K562 (cell line): ENCODE data around the gene GLDN. TPM values are rescaled to one million over a fixed set of nuclear protein-coding genes. Genes with fewer than 3 reads are reported as not detected.

Experiments
- ATAC-seq: fragments of 200-7000 bp; cut with Tn5 transposase; 3 replicates; pipeline ENCODE4 v1.9.1; 2020; ENCODE audit warnings: moderate library complexity
- BruUV-seq: library from RNA; stranded (reverse); fragments of 400-500 nt; replicated peaks from 2 replicates; lab custom pipeline; 2021; lab: Mats Ljungman, UMichigan
- CTCF ChIA-PET: fragments of 300-600 bp; formaldehyde crosslinking; extraction: SDS; loops from one replicate; lab custom pipeline; 2021; ENCODE audit warnings: low intra/inter-chr PET ratio; lab: Yijun Ruan, JAX
- POLR2A ChIA-PET: fragments of 300-600, 350-650 bp; sonication (Branson Sonifier 250); formaldehyde crosslinking; extraction: SDS; loops from one replicate; lab custom pipeline; 2021; ENCODE audit warnings: antibody characterized with exemption, inconsistent platforms; lab: Yijun Ruan, JAX
- DNase-seq, 4 experiments: peaks; one replicate each; pipeline versions ENCODE4 v3.0.0 to v3.0.0-alpha.2; 2011 to 2018; ENCODE audit warnings: low spot score in 3 of 4, mixed read lengths in 3 of 4; ENCODE audit errors: extremely low read depth in 1 of 4
- FAIRE-seq: peaks from 2 replicates; lab custom pipeline; 2011; peaks lifted over from hg19 to GRCh38; lab: Jason Lieb, UNC
- H2AFZ ChIP-seq: 2 replicates; pipeline ENCODE4 v1.6.0; 2011; ENCODE audit warnings: low read depth, low read length, control low read depth, inconsistent platforms
- H3K27ac ChIP-seq: fragments of 200-600 bp; 3 replicates; pipeline ENCODE4 v1.8.0; 2011; ENCODE audit warnings: low read depth, mild to moderate bottlenecking, control low read depth, inconsistent platforms, low read length, moderate library complexity, mixed read lengths; ENCODE audit errors: extremely low read depth
- H3K27me3 ChIP-seq, 2 experiments: fragments of 300-600 bp in 1 of 2; 2 replicates in 1 of 2; 3 replicates in 1 of 2; pipeline versions ENCODE4 v1.6.0 to v1.8.0; 2011; ENCODE audit warnings: inconsistent platforms in 2 of 2, low read length in 2 of 2, mild to moderate bottlenecking in 1 of 2, mixed read lengths in 1 of 2, moderate library complexity in 1 of 2; ENCODE audit not compliant: control insufficient read depth in 2 of 2, insufficient read depth in 2 of 2
- H3K36me3 ChIP-seq: fragments of 300-600 bp; 3 replicates; pipeline ENCODE4 v1.8.0; 2011; ENCODE audit warnings: mild to moderate bottlenecking, low read length, inconsistent platforms; ENCODE audit not compliant: control insufficient read depth, insufficient read depth
- H3K4me1 ChIP-seq, 2 experiments: fragments of 200-600 bp in 1 of 2; replicated peaks in 1 of 2; 2 replicates in 1 of 2; 3 replicates in 1 of 2; pipeline versions ENCODE4 v1.5.1 to v1.8.0; 2011; ENCODE audit warnings: inconsistent platforms in 2 of 2, low read length in 2 of 2, mild to moderate bottlenecking in 1 of 2, mixed read lengths in 1 of 2, moderate library complexity in 1 of 2; ENCODE audit not compliant: control insufficient read depth in 2 of 2, insufficient read depth in 2 of 2
- H3K4me2 ChIP-seq: 2 replicates; pipeline ENCODE4 v1.6.1; 2011; ENCODE audit warnings: low read length, control low read depth, inconsistent platforms, mixed read lengths; ENCODE audit not compliant: insufficient read depth
- H3K4me3 ChIP-seq: fragments of 200-600 bp; sonication (generic), shearing (Covaris generic); 2 replicates; pipeline ENCODE4 v1.5.1; 2016; ENCODE audit warnings: control low read depth, inconsistent platforms
- H3K79me2 ChIP-seq: fragments of 200-600 bp; 3 replicates; pipeline ENCODE4 v1.8.0; 2011; ENCODE audit warnings: low read length, inconsistent platforms; ENCODE audit not compliant: control insufficient read depth, insufficient read depth
- H3K9ac ChIP-seq, 2 experiments: 2 replicates each; pipeline versions ENCODE4 v1.6.0 to v1.6.1; 2011; ENCODE audit warnings: low read depth in 2 of 2, low read length in 2 of 2, control low read depth in 1 of 2, inconsistent platforms in 1 of 2, mild to moderate bottlenecking in 1 of 2, mixed read lengths in 1 of 2; ENCODE audit not compliant: insufficient read depth in 1 of 2
- H3K9me1 ChIP-seq: one replicate; pipeline ENCODE4 v1.6.0; 2011; ENCODE audit warnings: inconsistent platforms, mild to moderate bottlenecking, low read length, moderate library complexity; ENCODE audit not compliant: control insufficient read depth, insufficient read depth
- H3K9me3 ChIP-seq: replicated peaks from 2 replicates; pipeline ENCODE4 v1.5.1; 2011; ENCODE audit warnings: low read depth, low read length, inconsistent platforms; ENCODE audit not compliant: control insufficient read depth, insufficient read depth
- H4K20me1 ChIP-seq: replicated peaks from 2 replicates; pipeline ENCODE4 v1.6.1; 2011; ENCODE audit warnings: low read length, inconsistent platforms, mixed read lengths; ENCODE audit not compliant: control insufficient read depth, insufficient read depth
- ATF1 ChIP-seq, 2 experiments: fragments of 450-650 bp in 1 of 2; IDR thresholded peaks; 2 replicates each; pipeline ENCODE4 v1.6.1; 2016; ENCODE audit warnings: missing compliant biosample characterization in 1 of 2, missing genetic modification characterization in 1 of 2
- CEBPG ChIP-seq, 3 experiments: fragments of 200-800 bp in 1 of 3; sonication (Bioruptor generic) in 1 of 3; sonication (generic) in 1 of 3; formaldehyde crosslinking in 1 of 3; IDR thresholded peaks in 2 of 3; conservative IDR thresholded peaks in 1 of 3; 2 replicates each; pipeline versions ENCODE4 v1.6.1 to v1.8.0; 2016 to 2022; ENCODE audit warnings: missing compliant biosample characterization in 2 of 3, missing genetic modification characterization in 2 of 3, mild to moderate bottlenecking in 1 of 3, missing genetic modification reagents in 1 of 3
- HMBOX1 ChIP-seq: sonication (generic); IDR thresholded peaks from 2 replicates; pipeline ENCODE4 v1.6.1; 2016
- NFXL1 ChIP-seq: fragments of 450-650 bp; formaldehyde crosslinking; IDR thresholded peaks from 2 replicates; pipeline ENCODE4 v1.4.0; 2021; ENCODE audit warnings: mild to moderate bottlenecking
- PCBP1 ChIP-seq: fragments of 200-400 bp; formaldehyde crosslinking; IDR thresholded peaks from 2 replicates; pipeline ENCODE4 v1.6.1; 2018; ENCODE audit warnings: mild to moderate bottlenecking, low read depth, low read length; ENCODE audit not compliant: poor library complexity, severe bottlenecking
- POLR2AphosphoS5 ChIP-seq: IDR thresholded peaks from 2 replicates; pipeline ENCODE4 v1.6.1; 2011; ENCODE audit warnings: mild to moderate bottlenecking, low read depth, low read length, moderate library complexity; ENCODE audit not compliant: control insufficient read depth, insufficient read depth
- TSHZ1 ChIP-seq: fragments of 250-450 bp; sonication (Bioruptor Pico); IDR thresholded peaks from 2 replicates; pipeline ENCODE4 v1.4.0; 2020; ENCODE audit warnings: mild to moderate bottlenecking, moderate library complexity
- WGBS: fragments of 100-300 bp; shearing (Covaris generic); methylation state at CpG from one replicate; pipeline ENCODE4 v1.1.6; 2016; ENCODE audit warnings: low coverage, mixed read lengths; ENCODE audit not compliant: insufficient coverage; ENCODE audit errors: missing lambda C conversion rate; 5-methylcytosine and 5-hydroxymethylcytosine counted together
- in situ Hi-C: fragments of 300-500 bp; cut with MboI; formaldehyde crosslinking; loops from 4 replicates; pipeline ENCODE4 v1.15.0; 2018; ENCODE audit warnings: inconsistent platforms, mixed read lengths
- intact Hi-C: fragments of 100-400 bp; cut with micrococcal nuclease; formaldehyde crosslinking; loops from 2 replicates; pipeline ENCODE4 v1.14.2; 2022
- polyA plus RNA-seq, 8 experiments: library from polyadenylated mRNA; depleted of rRNA in 4 of 8; stranded (reverse) in 5 of 8; unstranded in 3 of 8; fragments of >200 nt; fragmentation: Nextera tagmentation in 2 of 8; fragmentation: Illumina TruSeq in 1 of 8; extraction: Ambion mirVana in 2 of 8; extraction: Trizol in 1 of 8; gene quantifications; 2 replicates each; pipeline versions ENCODE4 v1.2.1 to v1.2.3, GENCODE V29; 2011 to 2014; ENCODE audit warnings: inconsistent platforms in 1 of 8, missing spikeins in 1 of 8
- total RNA-seq, 7 experiments: library from RNA; depleted of rRNA in 6 of 7; stranded (reverse); fragments of >200 nt in 6 of 7; fragmentation: Illumina TruSeq in 2 of 7; extraction: Trizol in 2 of 7; gene quantifications; 2 replicates each; pipeline versions ENCODE4 v1.2.1 to v1.2.3, GENCODE V29; 2011 to 2021; ENCODE audit warnings: low replicate concordance in 1 of 7
- TF ChIP-seq, protein P1 (sequence below): sonication (generic); formaldehyde crosslinking; IDR thresholded peaks from 2 replicates; pipeline ENCODE4 v1.8.0; 2023; ENCODE audit warnings: mild to moderate bottlenecking, missing genetic modification reagents
- TF ChIP-seq, protein P2 (sequence below): sonication (generic); formaldehyde crosslinking; IDR thresholded peaks from 2 replicates; pipeline ENCODE4 v1.8.0; 2022; ENCODE audit warnings: mild to moderate bottlenecking, missing genetic modification reagents
- TF ChIP-seq, protein P3 (sequence below): fragments of 250-450 bp; sonication (Bioruptor Pico); IDR thresholded peaks from 2 replicates; pipeline ENCODE4 v1.5.0; 2021; ENCODE audit warnings: mild to moderate bottlenecking, borderline replicate concordance

Gene GLDN
- total and polyA plus RNA-seq, 9 of the 15 experiments (the other 6 are each of a cell fraction or from before 2014, with no cell fraction given), result 0.05 to 0.33 (median 0.18) TPM

DNA sequence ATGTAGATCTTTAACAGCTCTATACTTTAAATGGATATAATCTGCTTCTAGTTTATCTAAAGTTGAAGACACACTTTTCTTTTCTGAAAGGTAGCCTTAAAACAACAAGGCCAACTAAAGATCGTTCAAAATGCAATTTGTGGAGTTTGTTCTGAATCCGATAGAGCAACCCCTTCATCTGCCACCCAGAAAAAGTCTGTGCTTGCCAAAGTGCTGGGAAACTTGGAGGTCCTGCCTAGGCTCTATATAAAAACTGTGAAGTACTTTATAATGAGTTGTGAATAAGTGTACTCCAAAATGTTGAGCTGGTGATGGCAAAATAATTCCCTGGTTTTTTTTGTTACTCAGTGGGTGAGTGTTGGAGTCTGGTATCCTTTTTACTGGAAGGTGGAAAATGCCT lies 12.5 kb downstream of the GLDN start (continued):
- TF ChIP-seq ATF1 (CRISPR knock-in tag; IDR thresholded peaks at IDR 0.05) (no peak), ATF1 (tag; IDR thresholded peaks at IDR 0.05) (no peak), POLR2AphosphoS5 (no peak), HMBOX1 (no peak)
- TF ChIP-seq, protein P1, sequence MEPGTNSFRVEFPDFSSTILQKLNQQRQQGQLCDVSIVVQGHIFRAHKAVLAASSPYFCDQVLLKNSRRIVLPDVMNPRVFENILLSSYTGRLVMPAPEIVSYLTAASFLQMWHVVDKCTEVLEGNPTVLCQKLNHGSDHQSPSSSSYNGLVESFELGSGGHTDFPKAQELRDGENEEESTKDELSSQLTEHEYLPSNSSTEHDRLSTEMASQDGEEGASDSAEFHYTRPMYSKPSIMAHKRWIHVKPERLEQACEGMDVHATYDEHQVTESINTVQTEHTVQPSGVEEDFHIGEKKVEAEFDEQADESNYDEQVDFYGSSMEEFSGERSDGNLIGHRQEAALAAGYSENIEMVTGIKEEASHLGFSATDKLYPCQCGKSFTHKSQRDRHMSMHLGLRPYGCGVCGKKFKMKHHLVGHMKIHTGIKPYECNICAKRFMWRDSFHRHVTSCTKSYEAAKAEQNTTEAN, result no peak
- TF ChIP-seq, protein P2, sequence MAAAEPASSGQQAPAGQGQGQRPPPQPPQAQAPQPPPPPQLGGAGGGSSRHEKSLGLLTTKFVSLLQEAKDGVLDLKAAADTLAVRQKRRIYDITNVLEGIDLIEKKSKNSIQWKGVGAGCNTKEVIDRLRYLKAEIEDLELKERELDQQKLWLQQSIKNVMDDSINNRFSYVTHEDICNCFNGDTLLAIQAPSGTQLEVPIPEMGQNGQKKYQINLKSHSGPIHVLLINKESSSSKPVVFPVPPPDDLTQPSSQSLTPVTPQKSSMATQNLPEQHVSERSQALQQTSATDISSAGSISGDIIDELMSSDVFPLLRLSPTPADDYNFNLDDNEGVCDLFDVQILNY, result no peak

DNA sequence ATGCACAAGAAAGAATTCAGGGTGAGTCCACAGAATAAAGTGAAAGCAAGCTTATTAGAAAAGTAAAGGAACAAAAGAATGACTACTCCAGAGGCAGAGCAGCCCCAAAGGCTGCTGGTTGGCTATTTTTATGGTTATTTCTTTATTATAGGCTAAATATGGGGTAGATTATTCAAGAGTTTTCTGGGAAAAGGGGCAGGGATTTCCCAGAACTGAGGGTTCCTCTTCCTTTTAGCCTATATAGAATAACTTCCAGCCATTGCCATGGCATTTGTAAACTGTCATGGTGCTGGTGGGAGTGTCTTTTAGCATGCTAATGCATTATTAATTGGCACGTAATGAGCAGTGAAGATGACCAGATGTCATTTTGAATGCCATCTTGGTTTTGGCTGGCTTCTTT lies 13.6 kb downstream of the GLDN start:
- no peaks in the 10 kb centered on the region for H4K20me1 ChIP-seq
- BruUV-seq, result no TSS peak
- no peak overlapping the region for H2AFZ ChIP-seq
- H3K9ac ChIP-seq, result no peak overlapping the region
- peaks cover 23 to 25% of the 10 kb centered on the region in 2 experiments; a peak in 4 of 5 replicates for H3K27me3 ChIP-seq
- no peaks in the 10 kb centered on the region for H3K9me3 ChIP-seq
- ChIA-PET POLR2A (no interaction called here), CTCF (no interaction called here)
- no peaks in the 10 kb centered on the region for H3K4me1 ChIP-seq
- DNase-seq (no peak), ATAC-seq (no peak), FAIRE-seq (no peak)
- in situ Hi-C loops (no loop called here), intact Hi-C loops (no loop called here)
- no peak overlapping the region for H3K4me2 ChIP-seq
- 0% methylated on average over 1 of the region's 1 CpG for WGBS
- H3K9me1 ChIP-seq, result no peaks in the 10 kb centered on the region
- no peaks in the 10 kb centered on the region for H3K36me3 ChIP-seq
- H3K27ac ChIP-seq, result no peak overlapping the region
- no peaks in the 10 kb centered on the region for H3K79me2 ChIP-seq
- no peak overlapping the region for H3K4me3 ChIP-seq
- TF ChIP-seq PCBP1 (no peak), CEBPG (CRISPR knock-in tag; IDR thresholded peaks at IDR 0.05) (no peak), CEBPG (tag; conservative IDR thresholded peaks at IDR 0.05 in 1 of 2, IDR thresholded peaks at IDR 0.05 in 1 of 2) (no peak), TSHZ1 (CRISPR knock-in tag) (no peak), NFXL1 (no peak)
- TF ChIP-seq, protein P3, sequence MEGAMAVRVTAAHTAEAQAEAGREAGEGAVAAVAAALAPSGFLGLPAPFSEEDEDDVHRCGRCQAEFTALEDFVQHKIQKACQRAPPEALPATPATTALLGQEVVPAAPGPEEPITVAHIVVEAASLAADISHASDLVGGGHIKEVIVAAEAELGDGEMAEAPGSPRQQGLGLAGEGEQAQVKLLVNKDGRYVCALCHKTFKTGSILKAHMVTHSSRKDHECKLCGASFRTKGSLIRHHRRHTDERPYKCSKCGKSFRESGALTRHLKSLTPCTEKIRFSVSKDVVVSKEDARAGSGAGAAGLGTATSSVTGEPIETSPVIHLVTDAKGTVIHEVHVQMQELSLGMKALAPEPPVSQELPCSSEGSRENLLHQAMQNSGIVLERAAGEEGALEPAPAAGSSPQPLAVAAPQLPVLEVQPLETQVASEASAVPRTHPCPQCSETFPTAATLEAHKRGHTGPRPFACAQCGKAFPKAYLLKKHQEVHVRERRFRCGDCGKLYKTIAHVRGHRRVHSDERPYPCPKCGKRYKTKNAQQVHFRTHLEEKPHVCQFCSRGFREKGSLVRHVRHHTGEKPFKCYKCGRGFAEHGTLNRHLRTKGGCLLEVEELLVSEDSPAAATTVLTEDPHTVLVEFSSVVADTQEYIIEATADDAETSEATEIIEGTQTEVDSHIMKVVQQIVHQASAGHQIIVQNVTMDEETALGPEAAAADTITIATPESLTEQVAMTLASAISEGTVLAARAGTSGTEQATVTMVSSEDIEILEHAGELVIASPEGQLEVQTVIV (CRISPR knock-in tag), result no peak
